Measurements from ENCODE around the gene TRIP12. TPM values are rescaled to one million over a fixed set of nuclear protein-coding genes. Genes with fewer than 3 reads are reported as not detected.

Gene TRIP12
- total RNA-seq, 1 donor from 2014 or later = 211 TPM

GRCh38 chr2:229882583-229882982 lies 39.2 kb downstream of the TRIP12 start:
- no peak for DNase-seq
- Histone ChIP-seq H3K9me3 (no peaks in the 10 kb centered on the region), H3K36me3 (peaks cover 31% of the 10 kb centered on the region), H3K27me3 (no peaks in the 10 kb centered on the region), H3K4me1 (peaks cover 5% of the 10 kb centered on the region), H3K4me3 (no peak overlapping the region), H3K27ac (no peak overlapping the region)
- intact Hi-C loops (cut with DNase I) = no loop called here
- ATAC-seq = no peak
- no peak for TF ChIP-seq CTCF (IDR thresholded peaks at IDR 0.05)

- DNase-seq (no peak), ATAC-seq (no peak)
- Histone ChIP-seq H3K27ac (no peak overlapping the region), H3K36me3 (peaks cover 45% of the 10 kb centered on the region), H3K9me3 (no peaks in the 10 kb centered on the region), H3K4me1 (peaks cover 5% of the 10 kb centered on the region), H3K4me3 (no peak overlapping the region), H3K27me3 (no peaks in the 10 kb centered on the region)
- intact Hi-C loops (cut with DNase I) = no loop called here
- TF ChIP-seq CTCF (IDR thresholded peaks at IDR 0.05) = no peak
These were observed 40.8 kb downstream of the TRIP12 start for GRCh38 chr2:229880892-229881586.

GRCh38 chr2:229879191-229879950 lies 42.4 kb downstream of the TRIP12 start:
- peaks cover 5% of the 10 kb centered on the region for H3K4me1 ChIP-seq
- no peaks in the 10 kb centered on the region for H3K9me3 ChIP-seq
- no peaks in the 10 kb centered on the region for H3K27me3 ChIP-seq
- no peak overlapping the region for H3K4me3 ChIP-seq
- TF ChIP-seq CTCF (IDR thresholded peaks at IDR 0.05) = no peak
- ATAC-seq (no peak), DNase-seq (no peak)
- H3K36me3 ChIP-seq = peaks cover 45% of the 10 kb centered on the region
- H3K27ac ChIP-seq = no peak overlapping the region
- intact Hi-C loops (cut with DNase I) = no loop called here

GRCh38 chr2:229875549-229875948 lies 46.3 kb downstream of the TRIP12 start:
- Histone ChIP-seq H3K27me3 (no peaks in the 10 kb centered on the region), H3K4me3 (no peak overlapping the region), H3K4me1 (peaks cover 16% of the 10 kb centered on the region), H3K36me3 (peaks cover 44% of the 10 kb centered on the region), H3K27ac (no peak overlapping the region), H3K9me3 (no peaks in the 10 kb centered on the region)
- DNase-seq (no peak), ATAC-seq (no peak)
- intact Hi-C loops (cut with DNase I) = no loop called here
- no peak for TF ChIP-seq CTCF (IDR thresholded peaks at IDR 0.05)

GRCh38 chr2:229874647-229875046 lies 47.2 kb downstream of the TRIP12 start:
- Histone ChIP-seq H3K9me3 (no peaks in the 10 kb centered on the region), H3K36me3 (peaks cover 34% of the 10 kb centered on the region), H3K4me3 (no peak overlapping the region), H3K4me1 (peaks cover 16% of the 10 kb centered on the region), H3K27me3 (no peaks in the 10 kb centered on the region), H3K27ac (no peak overlapping the region)
- intact Hi-C loops (cut with DNase I) = no loop called here
- no peak for ATAC-seq
- TF ChIP-seq CTCF (IDR thresholded peaks at IDR 0.05) = no peak
- no peak for DNase-seq
